ENCODE results near the gene ADPGK.
"Not testable (repeated sequence)": the region's sequence is repeated elsewhere in the genome, so short reads cannot be mapped to it uniquely, and the experiment has no call there.

The ADPGK gene

DNA sequence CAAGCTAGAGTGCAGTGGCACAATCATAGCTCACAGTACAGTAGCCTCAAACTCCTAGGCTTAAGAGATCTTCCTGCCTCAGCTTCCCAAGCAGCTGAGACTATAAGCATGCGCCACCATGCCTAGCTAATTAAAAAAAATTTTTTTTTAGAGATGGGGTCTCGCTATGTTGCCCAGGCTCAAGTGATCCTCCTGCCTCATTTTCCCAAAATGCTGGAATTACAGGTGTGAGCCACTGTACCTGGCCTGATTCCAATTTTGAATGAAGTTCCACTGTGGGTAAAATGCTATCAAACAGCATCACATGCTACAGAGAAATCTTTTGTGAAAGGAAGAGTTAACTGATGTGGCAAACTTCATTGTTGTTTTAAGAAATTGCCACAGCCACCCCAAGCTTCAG is 17.5 kb downstream of the ADPGK start:
- intact Hi-C loops (cut with DNase I): no loop called here
- DNase-seq: no peak

DNA sequence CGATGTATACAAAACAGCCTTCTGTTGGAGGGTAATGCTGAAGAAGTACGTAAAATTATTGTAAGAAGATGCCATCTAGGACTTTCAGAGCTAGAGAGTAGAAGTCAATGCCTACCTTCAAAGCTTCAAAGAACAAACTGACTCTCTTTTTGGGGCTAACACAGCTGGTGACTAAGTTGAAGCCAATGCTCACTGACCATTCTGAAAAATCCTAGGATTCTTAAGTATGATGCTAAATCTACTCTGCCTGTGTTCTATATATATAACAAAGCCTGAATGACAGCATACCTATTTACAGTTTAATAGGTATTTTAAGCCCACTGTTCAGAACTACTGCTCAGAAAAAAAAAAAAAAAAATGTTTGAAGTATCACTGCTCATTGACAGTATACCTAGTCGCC is 18.9 kb downstream of the ADPGK start:
- intact Hi-C loops (cut with DNase I): no loop called here
- no peak for DNase-seq

DNA sequence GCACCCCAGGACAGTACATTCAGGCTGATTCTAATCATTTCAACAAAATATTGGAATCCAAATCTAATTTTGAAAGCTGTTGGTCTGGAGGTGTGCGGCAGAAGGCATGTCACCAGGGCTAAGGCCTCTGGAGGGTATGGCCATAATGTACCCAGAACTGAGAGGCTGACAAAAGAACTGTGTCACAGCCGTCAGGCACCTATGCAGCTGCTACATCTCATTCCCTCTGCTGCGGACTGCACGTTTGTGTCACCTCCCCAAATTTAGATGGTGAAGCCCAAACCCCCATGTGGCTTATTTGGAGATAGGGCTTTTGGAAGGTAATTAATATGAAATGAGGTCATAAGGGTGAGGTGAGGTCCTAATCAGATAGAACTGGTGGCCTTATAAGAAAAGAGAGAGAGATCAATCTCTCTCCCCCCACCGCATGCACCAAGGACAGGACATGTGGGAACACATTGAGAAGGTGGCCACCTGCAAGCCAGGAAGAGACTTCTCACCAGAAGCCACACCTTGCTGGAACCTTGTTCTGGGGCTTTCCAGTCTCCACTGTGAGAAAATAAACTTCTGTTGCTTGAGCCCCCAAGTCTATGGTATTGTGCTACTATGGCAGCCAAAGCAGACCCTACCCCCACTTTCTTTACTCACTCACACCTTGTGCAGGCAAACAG is 22.8 kb downstream of the ADPGK start:
- intact Hi-C loops (cut with DNase I): no loop called here
- no peak for DNase-seq

DNA sequence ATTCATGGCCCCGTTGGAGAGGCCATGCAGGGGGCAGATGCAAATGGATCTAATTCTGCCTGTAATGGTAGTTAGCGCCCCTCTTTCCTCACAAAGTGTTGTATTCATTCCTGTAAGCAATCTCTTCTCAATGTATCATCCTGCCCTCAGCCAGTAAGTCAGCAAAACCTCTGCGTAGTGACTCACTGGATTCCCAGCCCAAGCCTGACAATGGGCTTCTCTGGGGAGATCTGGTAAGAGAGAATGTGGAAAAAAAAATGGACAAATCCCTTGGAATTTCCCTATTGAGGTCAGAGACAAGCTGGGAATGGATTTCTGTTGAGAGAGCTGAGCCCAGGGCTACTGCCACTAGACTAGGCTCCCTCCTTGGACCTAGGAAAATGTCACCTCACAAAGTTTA is 25.4 kb downstream of the ADPGK start:
- intact Hi-C loops (cut with DNase I): no loop called here
- no peak for DNase-seq

DNA sequence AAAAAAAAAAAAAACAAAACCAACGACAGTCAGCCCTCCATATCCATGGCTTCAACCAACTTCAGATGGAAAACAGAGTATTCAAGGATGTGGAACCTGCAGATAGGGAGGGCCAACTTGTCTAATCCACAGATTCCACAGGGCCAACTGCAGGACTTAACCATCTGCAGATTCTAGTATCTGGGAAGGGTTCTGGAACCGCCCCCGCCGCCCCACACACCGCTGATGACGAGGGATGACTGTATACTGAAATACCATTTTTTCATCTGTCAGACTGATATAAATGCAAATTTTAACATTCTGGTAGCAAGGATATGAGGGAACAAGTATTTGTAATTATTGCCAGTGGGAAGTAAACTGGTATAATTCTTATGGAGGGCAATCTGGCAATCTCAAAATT is 29.5 kb downstream of the ADPGK start:
- peak in 37 of 42 donors; percentile 4 to 71 (median 44) for DNase-seq

DNA sequence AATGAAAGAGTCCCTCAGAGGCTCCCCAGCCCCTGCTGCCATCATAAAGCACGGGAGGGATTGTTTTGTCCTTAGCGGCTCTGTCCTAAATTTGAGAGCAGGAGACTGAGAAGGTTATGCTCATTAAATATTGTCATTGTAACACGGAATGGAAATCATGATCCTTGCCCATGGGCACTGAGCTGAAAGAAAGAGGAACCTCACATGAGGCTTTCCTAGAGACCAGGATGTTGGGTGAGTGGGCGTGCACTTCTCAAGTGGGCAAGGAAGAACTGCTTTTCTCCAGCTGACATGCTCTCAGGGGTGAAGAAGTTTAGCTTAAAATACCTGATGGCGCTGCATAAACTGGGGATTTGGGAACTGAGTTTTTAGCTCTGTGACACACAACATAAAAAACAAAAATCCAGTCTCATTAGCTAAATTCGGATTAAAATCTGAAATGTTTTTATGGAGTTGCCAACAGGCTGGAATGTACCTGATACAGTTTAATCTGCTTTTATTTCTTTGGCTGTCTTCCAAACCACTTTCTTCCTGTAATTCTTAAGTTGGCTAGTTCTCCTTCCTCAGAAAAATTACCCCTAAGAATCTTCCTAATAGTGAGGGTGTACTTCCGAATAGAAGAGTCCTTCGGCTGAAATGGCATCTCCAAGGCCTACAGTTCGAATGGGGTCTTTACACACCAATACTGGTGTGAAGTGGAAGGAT is 31.7 kb downstream of the ADPGK start:
- intact Hi-C loops (cut with DNase I): no loop called here
- peak in 28 of 42 donors; percentile 9 to 54 (median 28) for DNase-seq

More for the DNA sequence above, 29.5 kb downstream of the ADPGK start:
- intact Hi-C loops (cut with DNase I): no loop called here

DNA sequence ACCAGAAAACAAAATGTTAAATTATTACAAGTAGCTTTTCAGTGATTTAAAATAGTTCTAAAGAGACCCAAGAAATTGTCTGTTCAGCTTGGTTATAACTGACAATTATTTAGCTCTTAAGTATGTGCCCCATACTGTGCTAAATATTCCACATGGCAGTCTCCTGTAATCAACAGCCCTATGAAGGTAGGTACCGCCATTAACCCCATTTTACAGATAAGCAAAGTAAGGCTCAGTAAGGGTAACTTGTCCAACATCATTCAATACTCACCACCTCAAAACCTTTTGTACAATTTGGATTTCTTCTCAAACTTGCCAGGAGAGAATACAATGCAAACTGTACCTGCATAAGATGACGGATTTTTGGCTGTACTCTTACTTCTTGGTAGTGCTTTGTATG is 33.9 kb downstream of the ADPGK start:
- no peak for DNase-seq
- intact Hi-C loops (cut with DNase I): no loop called here

DNA sequence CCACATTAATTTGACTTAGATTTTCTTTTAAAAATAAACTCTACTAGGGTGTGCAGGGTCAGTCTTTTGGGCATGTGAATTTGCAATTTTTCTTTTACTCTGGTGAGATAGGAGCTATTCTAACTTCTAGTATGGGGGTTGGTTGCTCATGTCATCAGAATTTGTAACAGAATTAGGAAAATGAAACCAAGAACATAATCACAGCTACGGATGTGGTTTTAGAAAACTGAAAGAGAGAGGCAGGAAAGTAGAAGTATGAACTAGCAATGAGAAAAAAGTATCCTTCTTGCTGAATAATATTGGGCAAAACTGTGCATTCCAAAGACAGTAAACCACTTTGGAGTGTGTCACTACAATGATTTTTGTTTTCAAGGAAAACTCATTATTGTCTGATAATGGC is 43.3 kb downstream of the ADPGK start:
- no peak for DNase-seq
- intact Hi-C loops (cut with DNase I): no loop called here

DNA sequence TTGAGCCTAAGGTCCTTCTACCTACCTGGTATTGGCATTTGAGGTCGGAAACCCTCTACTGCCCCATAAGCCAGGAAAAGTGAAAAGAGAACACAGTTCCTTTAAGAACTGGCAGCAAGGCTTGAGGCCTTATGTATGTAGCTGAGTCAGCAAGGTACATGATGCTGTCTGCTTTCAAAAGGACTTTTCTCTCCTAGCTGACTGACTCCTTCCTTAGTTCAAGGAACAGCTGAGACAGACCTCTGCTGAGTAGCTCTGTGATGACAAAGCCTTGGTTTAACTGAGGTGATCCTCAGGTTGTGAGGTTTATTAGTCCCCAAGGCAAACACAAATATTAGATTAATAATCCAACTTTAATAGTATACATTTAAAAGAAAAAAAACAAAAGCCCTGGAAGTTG is 45.8 kb downstream of the ADPGK start:
- DNase-seq: no peak
- intact Hi-C loops (cut with DNase I): no loop called here

DNA sequence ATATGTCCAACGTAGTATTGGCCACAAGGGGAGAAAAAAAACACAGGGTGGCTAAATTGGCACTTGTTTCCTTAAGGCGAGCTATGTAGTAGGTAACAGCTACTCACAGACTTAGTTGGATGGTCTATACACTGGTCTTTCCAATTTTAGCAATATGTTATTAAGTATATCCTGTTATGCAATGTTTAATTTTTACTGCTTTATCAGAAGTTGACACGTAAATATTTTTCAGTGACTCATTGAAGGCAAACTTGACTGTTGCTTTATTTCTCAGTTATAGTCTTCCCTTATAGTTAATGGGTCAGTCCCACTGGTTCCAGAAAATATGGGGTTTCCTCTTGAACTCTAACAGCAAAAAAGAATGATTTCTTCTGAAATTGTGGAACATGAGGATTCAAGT is 46.5 kb downstream of the ADPGK start:
- intact Hi-C loops (cut with DNase I): no loop called here

DNA sequence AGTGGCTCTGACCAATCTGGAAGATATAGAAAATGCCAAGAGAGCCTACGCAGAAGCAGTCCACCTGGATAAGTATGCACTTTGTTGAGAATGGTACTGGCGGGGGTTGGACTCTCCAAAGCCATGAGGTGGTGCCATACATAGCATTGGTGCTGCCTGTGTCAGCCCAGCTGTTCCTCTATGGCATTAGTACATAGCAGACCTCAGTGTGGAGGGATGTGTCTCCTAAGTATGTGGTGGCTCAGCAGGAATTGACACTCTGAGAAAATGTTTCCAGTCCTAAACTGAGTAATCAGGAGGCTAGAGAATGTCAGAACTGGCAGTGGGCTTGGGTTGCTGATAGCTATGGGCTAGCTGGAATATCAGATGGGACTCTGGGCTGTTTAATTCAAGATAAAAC is 48.4 kb downstream of the ADPGK start:
- intact Hi-C loops (cut with DNase I): no loop called here
- DNase-seq: no peak

More for the DNA sequence above, 46.5 kb downstream of the ADPGK start:
- DNase-seq: no peak

DNA sequence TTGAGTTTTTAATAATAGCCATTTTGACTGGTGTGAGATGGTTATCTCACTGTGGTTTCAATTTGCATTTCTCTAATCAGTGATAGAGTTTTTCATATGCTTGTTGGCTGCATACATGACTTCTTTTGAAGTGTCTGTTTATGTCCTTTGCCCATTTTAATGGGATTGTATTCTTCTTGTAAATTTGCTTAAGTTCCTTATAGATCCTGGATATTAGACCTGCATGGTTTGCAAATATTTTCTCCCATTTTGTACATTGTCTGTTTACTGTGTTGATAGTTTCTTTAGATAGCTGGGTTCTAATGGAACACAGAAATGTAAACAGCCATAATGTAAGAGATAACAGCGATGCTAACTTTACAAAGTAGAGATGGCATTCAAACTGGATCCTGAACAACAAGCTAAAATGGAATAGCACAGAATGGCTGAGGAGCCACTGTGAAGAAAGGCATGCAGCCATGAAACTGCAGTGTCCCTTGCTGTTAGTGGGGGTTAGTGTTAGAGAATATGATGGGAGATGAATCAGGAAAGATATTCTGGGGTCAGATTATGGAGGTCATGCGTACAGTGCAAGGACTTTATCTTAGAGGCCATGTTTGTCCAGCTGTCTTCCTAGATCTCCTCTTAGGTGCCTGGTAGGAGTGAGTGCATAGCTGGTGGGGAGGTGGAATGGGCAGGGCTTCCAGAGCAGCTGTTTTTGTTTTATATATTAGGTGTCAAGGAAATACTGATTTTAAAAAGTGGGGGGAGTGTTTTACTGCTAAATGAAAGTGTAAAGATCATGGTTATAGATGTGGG is 49.4 kb downstream of the ADPGK start:
- intact Hi-C loops (cut with DNase I): no loop called here
- no peak for DNase-seq

DNA sequence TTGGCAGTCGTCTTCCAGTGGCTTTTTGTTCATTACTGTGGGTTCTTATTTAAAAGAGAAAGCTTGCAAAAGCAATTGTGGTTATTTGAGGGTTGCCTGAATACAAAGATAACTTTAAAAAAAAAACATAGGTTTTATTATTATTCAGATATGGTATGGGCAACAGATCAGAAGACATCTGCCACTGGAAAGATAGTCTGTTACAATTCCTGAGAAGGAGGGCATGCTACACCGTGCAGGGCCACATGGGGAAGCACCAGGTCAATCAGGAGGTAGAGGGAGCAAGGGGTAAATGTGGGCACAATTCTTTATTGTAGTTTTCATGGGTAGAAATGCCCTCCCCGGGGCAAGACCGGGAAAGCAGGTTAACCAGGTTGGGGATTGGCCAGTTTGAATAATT is 51.0 kb downstream of the ADPGK start:
- intact Hi-C loops (cut with DNase I): no loop called here

DNA sequence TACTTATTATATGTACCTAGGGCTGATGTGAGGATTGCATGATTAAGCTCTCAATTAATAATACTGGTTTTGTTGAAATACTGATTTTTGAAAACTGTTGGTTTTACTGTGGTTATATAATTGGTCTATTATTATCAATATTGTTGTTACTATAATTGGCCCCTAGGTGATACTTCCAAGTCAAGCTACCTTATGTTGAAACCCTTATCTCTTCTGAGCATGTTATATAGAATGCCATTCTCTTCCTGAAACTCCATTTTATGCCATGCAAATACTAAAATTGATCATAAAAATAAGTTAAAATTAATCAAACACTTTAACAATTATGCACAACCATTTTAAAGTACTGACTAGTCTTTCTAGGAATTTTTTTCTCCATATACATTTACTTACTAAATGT is 51.5 kb downstream of the ADPGK start:
- DNase-seq: no peak
- intact Hi-C loops (cut with DNase I): no loop called here

More for the DNA sequence above, 51.0 kb downstream of the ADPGK start:
- no peak for DNase-seq

DNA sequence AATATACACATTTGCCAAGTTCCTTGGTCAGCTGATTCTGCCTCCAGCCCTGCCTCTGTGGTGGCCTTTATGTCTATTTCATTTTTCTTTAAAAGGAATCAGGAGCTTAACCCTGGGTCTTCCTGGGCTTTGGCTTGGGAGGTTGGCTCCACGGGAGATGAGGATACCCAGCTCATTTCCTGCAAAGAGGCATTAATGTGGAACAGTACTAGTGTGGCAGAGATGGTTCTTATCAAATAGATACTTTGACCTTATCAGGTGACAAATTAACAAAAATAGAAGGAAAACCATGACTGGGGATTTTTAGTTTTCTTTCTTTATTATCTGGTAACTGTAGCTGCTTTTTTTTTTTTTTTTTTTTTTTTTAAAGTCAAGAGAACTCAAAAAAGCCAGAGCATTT is 54.7 kb downstream of the ADPGK start:
- no peak for DNase-seq
- intact Hi-C loops (cut with DNase I): no loop called here

DNA sequence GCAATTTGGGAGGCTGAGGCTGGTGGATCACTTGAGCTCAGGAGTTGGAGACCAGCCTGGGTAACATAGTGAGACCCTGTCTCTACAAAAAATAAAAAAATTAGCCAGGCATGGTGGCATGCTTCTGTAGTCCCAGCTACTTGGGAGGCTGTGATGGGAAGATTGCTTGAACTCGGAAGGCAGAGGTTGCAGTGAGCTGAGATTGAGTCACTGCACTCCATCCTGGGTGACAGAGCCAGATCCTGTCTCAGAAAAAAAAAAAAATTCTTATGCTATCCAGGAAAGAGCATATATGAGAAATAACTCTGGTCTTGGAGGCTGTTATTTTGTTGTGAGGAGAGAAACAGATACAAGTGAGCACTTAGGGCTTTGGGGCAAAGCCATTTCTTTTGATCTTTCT is 55.3 kb downstream of the ADPGK start:
- intact Hi-C loops (cut with DNase I); DNase-seq: not testable (repeated sequence)

DNA sequence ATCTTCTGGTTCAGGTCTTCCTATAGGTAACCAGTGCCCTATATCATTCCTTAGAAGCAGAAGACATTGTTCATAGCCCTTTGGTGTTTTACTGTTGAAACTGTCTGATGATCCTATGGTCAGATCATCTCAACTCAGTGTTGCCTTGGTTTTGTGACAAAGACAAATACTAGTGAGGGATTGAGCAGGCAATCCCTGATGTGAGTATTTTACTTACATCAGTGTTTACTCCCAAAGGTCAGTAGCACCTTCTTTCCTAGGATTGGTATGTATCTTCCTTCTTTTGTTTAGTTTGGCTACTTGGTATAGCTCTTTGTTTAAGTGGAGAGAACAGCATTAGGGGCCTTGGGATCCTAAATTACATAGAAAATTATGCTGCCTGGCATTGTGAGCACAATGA is 56.4 kb downstream of the ADPGK start:
- intact Hi-C loops (cut with DNase I): no loop called here

DNA sequence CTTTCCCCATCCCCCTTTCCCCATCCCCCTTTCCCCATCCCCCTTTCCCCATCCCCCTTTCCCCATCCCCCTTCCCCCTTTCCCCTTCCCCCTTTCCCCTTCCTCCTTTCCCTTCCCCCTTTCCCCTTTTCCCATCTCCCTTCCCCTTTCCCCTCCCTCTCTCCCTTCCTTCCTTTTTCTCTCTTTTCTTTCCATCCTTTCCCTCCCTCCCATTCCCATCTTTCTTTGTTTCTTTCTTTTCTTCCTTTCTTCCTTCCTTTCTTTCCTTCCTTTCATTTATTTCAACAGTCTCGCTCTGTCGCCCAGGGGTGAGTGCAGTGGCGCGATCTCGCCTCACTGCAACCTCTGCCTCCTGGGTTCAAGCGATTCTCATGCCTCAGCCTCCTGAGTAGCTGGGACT is 57.7 kb downstream of the ADPGK start:
- intact Hi-C loops (cut with DNase I); DNase-seq: not testable (repeated sequence)

More for the DNA sequence above, 56.4 kb downstream of the ADPGK start:
- DNase-seq: no peak

DNA sequence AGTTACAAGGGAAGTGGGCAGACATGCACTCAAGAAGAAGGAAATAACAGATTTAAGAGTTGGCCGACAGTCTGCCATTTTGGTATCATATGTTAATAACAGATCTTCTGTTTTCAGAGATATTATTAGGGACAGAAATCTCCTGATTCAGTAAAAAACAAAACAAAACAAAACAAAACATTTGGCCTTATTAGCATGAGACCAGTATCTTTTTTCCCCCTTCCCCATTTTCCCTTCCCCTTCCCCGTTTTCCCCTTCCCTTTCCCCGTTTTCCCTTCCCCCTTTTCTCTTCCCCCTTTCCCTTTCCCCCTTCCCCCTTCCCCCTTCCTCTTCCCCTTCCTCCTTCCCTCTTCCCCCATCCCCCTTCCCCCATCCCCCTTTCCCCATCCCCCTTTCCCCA is 58.1 kb downstream of the ADPGK start:
- no peak for DNase-seq

DNA sequence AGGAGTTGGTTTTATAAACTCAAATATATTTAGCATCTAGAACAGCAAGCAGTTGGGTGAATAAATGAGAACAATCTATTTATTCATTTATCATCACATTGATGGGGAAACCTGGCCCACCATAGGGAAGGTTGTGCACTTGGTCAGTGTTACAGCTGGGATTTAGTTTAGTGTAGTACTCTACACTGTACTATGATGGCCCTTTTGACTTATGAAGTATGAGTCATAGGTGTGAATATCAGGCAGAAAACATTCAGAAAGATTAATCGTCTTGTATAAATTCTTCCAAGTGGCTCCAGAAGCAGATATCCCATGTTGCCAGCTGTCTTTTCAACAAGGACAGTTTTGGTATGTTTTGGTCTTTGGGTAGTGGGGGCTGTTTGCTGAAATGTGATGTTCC is 59.5 kb downstream of the ADPGK start:
- no peak for DNase-seq
- intact Hi-C loops (cut with DNase I): no loop called here

More for the DNA sequence above, 58.1 kb downstream of the ADPGK start:
- intact Hi-C loops (cut with DNase I): no loop called here

All from head of caudate nucleus (tissue), 42 donors.